Activated naive CD4-positive, alpha-beta T cell treated with anti-CD3 and anti-CD28 coated beads for 36 hours (primary cell): ENCODE results near the gene TMEM237. TPM values are rescaled to one million over a fixed set of nuclear protein-coding genes. Genes with fewer than 3 reads are reported as not detected.

Experiments
- CTCF ChIA-PET: fragments of 350-600 bp; sonication (Branson Sonifier 250); formaldehyde crosslinking; loops from one replicate; lab custom pipeline; 2021; ENCODE audit warnings: antibody characterized with exemption; lab: Charles Lee
- DNase-seq: peaks from one replicate; pipeline ENCODE4 v3.0.0-alpha.2; 2020
- H3K27ac Mint-ChIP-seq: one replicate; pipeline ENCODE4 v1.8.0; 2021; ENCODE audit warnings: mild to moderate bottlenecking, mixed read lengths
- H3K27me3 Mint-ChIP-seq: one replicate; pipeline ENCODE4 v1.8.0; 2021; ENCODE audit warnings: low read depth, mixed read lengths
- H3K36me3 Mint-ChIP-seq: one replicate; pipeline ENCODE4 v1.8.0; 2021; ENCODE audit warnings: low read depth, mixed read lengths
- H3K4me1 Mint-ChIP-seq: one replicate; pipeline ENCODE4 v1.8.0; 2021; ENCODE audit warnings: low read depth, mixed read lengths
- H3K4me3 Mint-ChIP-seq: one replicate; pipeline ENCODE4 v1.8.0; 2021; ENCODE audit warnings: mild to moderate bottlenecking, moderate library complexity, mixed read lengths
- H3K9me3 Mint-ChIP-seq: one replicate; pipeline ENCODE4 v1.8.0; 2021; ENCODE audit warnings: mixed read lengths
- intact Hi-C: fragments of 100-400 bp; cut with micrococcal nuclease; formaldehyde crosslinking; loops from one replicate; pipeline ENCODE4 v1.15.1; 2023
- total RNA-seq, 2 experiments: library from RNA; stranded (reverse); gene quantifications; one replicate each; pipeline ENCODE4 v1.2.3, GENCODE V29; 2021

TMEM237 gene
- total RNA-seq, 2 experiments from 2014 or later = 16.9 to 17.6 TPM

DNA sequence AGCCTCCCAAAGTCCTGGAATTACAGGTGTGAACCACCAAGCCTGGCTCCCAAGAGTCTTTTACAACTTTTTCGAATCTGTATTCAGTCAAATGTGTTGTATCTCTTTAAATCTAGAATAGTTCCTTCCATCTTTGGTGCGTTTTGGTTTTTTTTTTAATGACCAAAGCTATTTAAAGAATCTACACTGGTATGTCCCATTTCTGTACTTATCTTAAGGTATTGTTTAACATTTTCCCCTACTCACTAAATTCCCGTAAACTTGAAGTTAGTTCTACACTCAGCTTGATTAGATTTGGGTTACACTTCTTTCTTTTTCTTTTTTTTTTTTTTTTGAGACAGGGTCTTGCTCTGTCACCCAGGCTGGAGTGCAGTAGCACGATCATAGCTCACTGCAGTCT lies 63.8 kb downstream of the TMEM237 start:
- intact Hi-C loops = no loop called here
- H3K4me1 Mint-ChIP-seq = no peaks in the 10 kb centered on the region
- no peaks in the 10 kb centered on the region for H3K36me3 Mint-ChIP-seq
- H3K9me3 Mint-ChIP-seq = no peaks in the 10 kb centered on the region
- no peak overlapping the region for H3K4me3 Mint-ChIP-seq
- DNase-seq = no peak
- CTCF ChIA-PET = no interaction called here
- no peak overlapping the region for H3K27ac Mint-ChIP-seq
- H3K27me3 Mint-ChIP-seq = no peaks in the 10 kb centered on the region

DNA sequence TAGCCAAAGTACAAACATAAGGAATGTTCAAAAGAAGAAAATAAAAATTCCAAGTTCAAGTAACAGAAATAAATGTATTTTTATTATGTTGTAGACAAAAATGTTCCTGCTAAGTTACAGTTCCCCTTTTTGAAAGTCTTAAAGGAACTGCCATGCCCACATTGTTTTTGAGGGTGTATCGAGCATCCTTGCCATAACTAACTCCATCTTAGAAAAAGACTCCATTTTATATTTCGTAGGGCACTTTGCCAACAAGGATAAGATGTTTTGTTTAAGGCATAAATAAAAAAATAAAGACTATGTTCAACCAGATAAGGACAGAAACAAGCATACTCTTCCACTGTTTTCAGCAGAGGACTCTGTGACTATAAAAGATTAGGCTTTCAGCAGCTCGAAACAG lies 67.3 kb downstream of the TMEM237 start:
- intact Hi-C loops = no loop called here
- CTCF ChIA-PET = no interaction called here
- H3K4me1 Mint-ChIP-seq = peaks cover 4% of the 10 kb centered on the region
- H3K27me3 Mint-ChIP-seq = no peaks in the 10 kb centered on the region
- no peaks in the 10 kb centered on the region for H3K9me3 Mint-ChIP-seq
- no peak for DNase-seq
- no peaks in the 10 kb centered on the region for H3K36me3 Mint-ChIP-seq
- no peak overlapping the region for H3K27ac Mint-ChIP-seq
- no peak overlapping the region for H3K4me3 Mint-ChIP-seq

DNA sequence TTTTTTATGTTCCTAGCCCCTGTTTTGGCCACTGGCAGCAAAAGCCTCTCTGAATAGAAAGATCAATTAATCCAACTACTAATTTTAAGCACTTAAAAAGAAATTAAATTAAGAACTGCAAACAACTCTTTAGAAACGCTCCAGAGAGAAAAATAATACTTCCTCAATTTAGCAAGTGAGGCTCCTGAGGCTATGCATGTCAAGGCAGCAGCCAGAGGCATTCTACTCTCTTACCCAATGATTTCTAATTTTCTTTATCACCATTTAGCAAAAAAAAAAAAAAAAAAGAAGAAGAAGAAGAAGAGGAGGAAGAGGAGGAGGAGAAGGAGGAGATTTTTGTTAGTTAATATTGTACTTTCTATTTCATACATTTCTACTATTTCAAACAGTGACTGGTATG lies 68.5 kb downstream of the TMEM237 start:
- Mint-ChIP-seq H3K4me1 (peaks cover 4% of the 10 kb centered on the region), H3K4me3 (no peak overlapping the region), H3K9me3 (no peaks in the 10 kb centered on the region), H3K27me3 (no peaks in the 10 kb centered on the region), H3K36me3 (no peaks in the 10 kb centered on the region), H3K27ac (no peak overlapping the region)
- CTCF ChIA-PET = no interaction called here
- intact Hi-C loops = no loop called here
- DNase-seq = no peak

DNA sequence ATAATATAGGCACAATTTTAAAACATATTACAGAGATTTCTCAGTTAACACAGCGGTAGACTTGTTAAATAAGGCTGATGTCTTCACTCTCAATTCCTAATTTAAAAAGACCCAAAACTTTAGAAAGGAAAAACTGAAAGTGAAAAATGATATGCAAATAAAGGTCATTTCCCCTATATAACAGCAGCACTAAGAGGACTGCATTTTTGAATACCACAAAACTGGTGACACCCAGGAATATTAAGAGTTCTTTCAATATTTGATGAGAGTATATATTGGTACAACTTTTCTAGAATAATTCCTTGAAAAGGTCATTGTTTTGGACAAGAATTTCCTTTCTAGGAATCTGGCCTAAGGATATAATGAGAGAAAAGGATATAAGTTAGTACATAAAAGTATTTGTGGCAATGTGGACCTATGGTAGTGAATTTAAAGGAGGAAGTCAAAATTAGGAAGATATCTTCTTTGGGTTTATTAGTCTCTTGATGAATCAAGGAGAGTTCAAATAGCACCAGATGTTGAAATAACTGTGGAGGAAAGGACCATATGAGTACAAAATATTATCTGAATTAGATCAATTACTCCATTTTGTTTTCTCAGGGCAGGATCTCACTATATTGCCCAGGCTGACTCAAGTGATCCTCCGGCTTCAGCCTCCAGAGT lies 70.3 kb downstream of the TMEM237 start:
- H3K4me1 Mint-ChIP-seq = peaks cover 4% of the 10 kb centered on the region
- intact Hi-C loops = no loop called here
- CTCF ChIA-PET = no interaction called here
- H3K4me3 Mint-ChIP-seq = no peak overlapping the region
- H3K9me3 Mint-ChIP-seq = no peaks in the 10 kb centered on the region
- H3K27me3 Mint-ChIP-seq = no peaks in the 10 kb centered on the region
- DNase-seq = no peak
- H3K27ac Mint-ChIP-seq = no peak overlapping the region
- no peaks in the 10 kb centered on the region for H3K36me3 Mint-ChIP-seq

Other genes with a start within 250 kb of the TMEM237 start
- 10 to 100 TPM; 10.4 TPM for gene TRAK2, start 192.0 kb downstream of the TMEM237 start, total RNA-seq
- 10 to 100 TPM; 17.6 to 19.1 TPM for gene STRADB, start 191.8 kb downstream of the TMEM237 start, total RNA-seq
- not detected for gene MPP4, start 55.1 kb upstream of the TMEM237 start, total RNA-seq
- 10 to 100 TPM in 1 of 2 experiments, 1 to 10 TPM in 1; 9.4 to 11.2 TPM for gene ALS2, start 137.4 kb upstream of the TMEM237 start, total RNA-seq
- not detected for gene CDK15, start 163.0 kb upstream of the TMEM237 start, total RNA-seq